ENCODE results near the gene MRGPRD.

The MRGPRD gene

GRCh38 chr11:68931911-68932310, 48.9 kb downstream of the MRGPRD start:
- no peak for DNase-seq (ENCODE audit: low read depth in 2 of 2)

GRCh38 chr11:68930991-68931855, 49.6 kb downstream of the MRGPRD start:
- DNase-seq (ENCODE audit: low read depth in 2 of 2) = no peak
